ENCODE results near the gene BORCS6.
"Not testable (repeated sequence)": the region's sequence is repeated elsewhere in the genome, so short reads cannot be mapped to it uniquely, and the experiment has no call there.

Gene BORCS6

GRCh38 chr17:8173056-8173870, 16.7 kb downstream of the BORCS6 start:
- peak; percentile 88 for DNase-seq (ENCODE audit: low spot score)

GRCh38 chr17:8170186-8170585, 19.8 kb downstream of the BORCS6 start:
- DNase-seq (ENCODE audit: low spot score) = not testable (repeated sequence)

- no peak for DNase-seq (ENCODE audit: low spot score)
Observed at GRCh38 chr17:8167526-8167925, 22.5 kb downstream of the BORCS6 start.

GRCh38 chr17:8166731-8167130, 23.2 kb downstream of the BORCS6 start:
- DNase-seq (ENCODE audit: low spot score) = no peak

- DNase-seq (ENCODE audit: low spot score) = no peak
Observed at GRCh38 chr17:8164815-8165131, 25.2 kb downstream of the BORCS6 start.

- DNase-seq (ENCODE audit: low spot score) = peak; percentile 57
Observed at GRCh38 chr17:8163978-8164814, 25.8 kb downstream of the BORCS6 start.

- DNase-seq (ENCODE audit: low spot score) = no peak
Observed at GRCh38 chr17:8162997-8163977, 26.7 kb downstream of the BORCS6 start.

- peak; percentile 69 for DNase-seq (ENCODE audit: low spot score)
Observed at GRCh38 chr17:8162233-8162996, 27.6 kb downstream of the BORCS6 start, which contains the start of gene VAMP2. Gene VAMP2 (minus strand): TSS chr17:8162948. CDS start chr17:8162879, 69 bp downstream.

- no peak for DNase-seq (ENCODE audit: low spot score)
Observed at GRCh38 chr17:8161289-8162232, 28.4 kb downstream of the BORCS6 start.

- no peak for DNase-seq (ENCODE audit: low spot score)
Observed at GRCh38 chr17:8160741-8161221, 29.2 kb downstream of the BORCS6 start.

GRCh38 chr17:8160224-8160577, 29.8 kb downstream of the BORCS6 start:
- no peak for DNase-seq (ENCODE audit: low spot score)

GRCh38 chr17:8159459-8160223, 30.3 kb downstream of the BORCS6 start:
- no peak for DNase-seq (ENCODE audit: low spot score)

GRCh38 chr17:8159032-8159400, 31.0 kb downstream of the BORCS6 start:
- no peak for DNase-seq (ENCODE audit: low spot score)

GRCh38 chr17:8158267-8159031, 31.5 kb downstream of the BORCS6 start:
- peak; percentile 88 for DNase-seq (ENCODE audit: low spot score)

GRCh38 chr17:8156246-8156992, 33.6 kb downstream of the BORCS6 start:
- peak; percentile 99 for DNase-seq (ENCODE audit: low spot score)

- DNase-seq (ENCODE audit: low spot score) = no peak
Observed at GRCh38 chr17:8155996-8156245, 34.1 kb downstream of the BORCS6 start.

- no peak for DNase-seq (ENCODE audit: low spot score)
Observed at GRCh38 chr17:8155231-8155995, 34.6 kb downstream of the BORCS6 start.

All from AG08395 (cell line).